Fibroblast of lung (primary cell): ENCODE data around the gene MCTP1. TPM values are rescaled to one million over a fixed set of nuclear protein-coding genes. Genes with fewer than 3 reads are reported as not detected.
"Not testable (repeated sequence)": the region's sequence is repeated elsewhere in the genome, so short reads cannot be mapped to it uniquely, and the experiment has no call there.

ENCODE experiments used
- DNase-seq, 2 donors: peaks; one replicate each; pipeline versions ENCODE4 v3.0.0 to v3.0.0-alpha.2; 2010; ENCODE audit warnings: low read depth in 2 of 2
- H2AFZ ChIP-seq: 2 replicates; pipeline ENCODE4 v1.5.1; 2012; ENCODE audit warnings: low read length, control low read depth, inconsistent platforms
- H3K27ac ChIP-seq: 2 replicates; pipeline ENCODE4 v1.5.1; 2011; ENCODE audit warnings: low read length, control low read depth; ENCODE audit not compliant: insufficient read depth
- H3K27me3 ChIP-seq: 2 replicates; pipeline ENCODE4 v1.5.1; 2011; ENCODE audit warnings: mild to moderate bottlenecking, low read length; ENCODE audit not compliant: control insufficient read depth, insufficient read depth
- H3K36me3 ChIP-seq: 2 replicates; pipeline ENCODE4 v1.5.1; 2011; ENCODE audit warnings: low read length; ENCODE audit not compliant: control insufficient read depth, insufficient read depth
- H3K4me1 ChIP-seq: 2 replicates; pipeline ENCODE4 v1.5.1; 2011; ENCODE audit warnings: low read length; ENCODE audit not compliant: control insufficient read depth, insufficient read depth; ENCODE audit errors: extremely low read depth
- H3K4me2 ChIP-seq: 2 replicates; pipeline ENCODE4 v1.5.1; 2011; ENCODE audit warnings: low read length, control low read depth; ENCODE audit not compliant: insufficient read depth; ENCODE audit errors: extremely low read depth
- H3K4me3 ChIP-seq, 4 experiments: fragments of 200-600 bp in 1 of 4; sonication (generic) in 1 of 4; replicated peaks in 1 of 4; 2 replicates each; pipeline ENCODE4 v1.5.1; 2011 to 2016; ENCODE audit warnings: low read length in 4 of 4, low read depth in 3 of 4, mild to moderate bottlenecking in 3 of 4, control low read depth in 2 of 4, inconsistent platforms in 1 of 4, mixed read lengths in 1 of 4; ENCODE audit not compliant: insufficient read depth in 1 of 4; ENCODE audit errors: control extremely low read depth in 1 of 4
- H3K79me2 ChIP-seq: 2 replicates; pipeline ENCODE4 v1.5.1; 2012; ENCODE audit warnings: mild to moderate bottlenecking, low read length, inconsistent platforms; ENCODE audit not compliant: control insufficient read depth, insufficient read depth
- H3K9ac ChIP-seq: 2 replicates; pipeline ENCODE4 v1.5.1; 2011; ENCODE audit warnings: mild to moderate bottlenecking, low read length, control low read depth; ENCODE audit not compliant: insufficient read depth
- H3K9me3 ChIP-seq: 2 replicates; pipeline ENCODE4 v1.5.1; 2012; ENCODE audit warnings: low read depth, low read length; ENCODE audit not compliant: control insufficient read depth, insufficient read depth
- H4K20me1 ChIP-seq: 2 replicates; pipeline ENCODE4 v1.5.1; 2011; ENCODE audit warnings: low read length; ENCODE audit not compliant: control insufficient read depth, insufficient read depth; ENCODE audit errors: extremely low read depth
- EZH2 ChIP-seq: IDR thresholded peaks from 2 replicates; pipeline ENCODE4 v1.5.1; 2012; ENCODE audit warnings: low read length, control low read depth, mild to moderate bottlenecking; ENCODE audit errors: missing control alignments
- polyA plus RNA-seq, 2 donors: library from polyadenylated mRNA; depleted of rRNA in 1 of 2; stranded (reverse) in 1 of 2; unstranded in 1 of 2; fragments of >200 nt; gene quantifications; 2 replicates each; pipeline ENCODE4 v1.2.1, GENCODE V29; 2011 to 2012; ENCODE audit warnings: missing spikeins in 1 of 2
- total RNA-seq: library from RNA; depleted of rRNA; stranded (reverse); fragments of >200 nt; gene quantifications from 2 replicates; pipeline ENCODE4 v1.2.1, GENCODE V29; 2014
- TF ChIP-seq, protein P1 (sequence below), 2 donors: IDR thresholded peaks in 1 of 2; conservative IDR thresholded peaks in 1 of 2; 1 replicate in 1 of 2; 2 replicates in 1 of 2; pipeline ENCODE4 v1.5.1; 2011 to 2012; ENCODE audit warnings: low read length in 2 of 2, control low read depth in 1 of 2, inconsistent platforms in 1 of 2, low read depth in 1 of 2, mild to moderate bottlenecking in 1 of 2

The MCTP1 gene
- total and polyA plus RNA-seq, 2 donors (not counting 1 experiment from before 2014, with no cell fraction given) = 0.78 to 7.9 TPM

DNA sequence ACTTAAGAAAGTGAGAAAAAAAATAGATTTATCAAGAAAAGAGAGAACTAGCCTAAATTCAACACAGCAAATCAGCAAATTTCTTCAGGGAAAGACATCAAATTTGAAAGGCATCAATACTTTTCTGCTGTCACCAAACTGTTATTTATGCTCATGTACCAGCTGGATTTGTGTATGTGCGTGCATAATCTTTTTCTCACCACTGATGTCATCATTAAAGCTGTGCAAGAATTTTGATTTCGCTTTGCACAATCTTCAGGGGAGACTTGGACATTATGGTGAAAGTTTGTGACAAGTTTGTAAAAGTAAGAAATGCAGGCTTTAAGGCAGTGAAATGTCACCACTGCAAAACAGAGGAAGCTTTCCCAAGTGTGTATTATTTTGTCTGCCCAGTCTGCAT is 451.0 kb downstream of the MCTP1 start:
- Histone ChIP-seq H2AFZ (no peak overlapping the region), H3K36me3 (no peaks in the 10 kb centered on the region), H3K79me2 (no peaks in the 10 kb centered on the region), H3K9ac (no peak overlapping the region), H3K27me3 (no peaks in the 10 kb centered on the region), H3K4me1 (no peaks in the 10 kb centered on the region), H3K27ac (no peak overlapping the region), H4K20me1 (no peaks in the 10 kb centered on the region), H3K4me3 (no peak overlapping the region), H3K4me2 (no peak overlapping the region), H3K9me3 (no peaks in the 10 kb centered on the region)
- DNase-seq = no peak
- TF ChIP-seq, protein P1, sequence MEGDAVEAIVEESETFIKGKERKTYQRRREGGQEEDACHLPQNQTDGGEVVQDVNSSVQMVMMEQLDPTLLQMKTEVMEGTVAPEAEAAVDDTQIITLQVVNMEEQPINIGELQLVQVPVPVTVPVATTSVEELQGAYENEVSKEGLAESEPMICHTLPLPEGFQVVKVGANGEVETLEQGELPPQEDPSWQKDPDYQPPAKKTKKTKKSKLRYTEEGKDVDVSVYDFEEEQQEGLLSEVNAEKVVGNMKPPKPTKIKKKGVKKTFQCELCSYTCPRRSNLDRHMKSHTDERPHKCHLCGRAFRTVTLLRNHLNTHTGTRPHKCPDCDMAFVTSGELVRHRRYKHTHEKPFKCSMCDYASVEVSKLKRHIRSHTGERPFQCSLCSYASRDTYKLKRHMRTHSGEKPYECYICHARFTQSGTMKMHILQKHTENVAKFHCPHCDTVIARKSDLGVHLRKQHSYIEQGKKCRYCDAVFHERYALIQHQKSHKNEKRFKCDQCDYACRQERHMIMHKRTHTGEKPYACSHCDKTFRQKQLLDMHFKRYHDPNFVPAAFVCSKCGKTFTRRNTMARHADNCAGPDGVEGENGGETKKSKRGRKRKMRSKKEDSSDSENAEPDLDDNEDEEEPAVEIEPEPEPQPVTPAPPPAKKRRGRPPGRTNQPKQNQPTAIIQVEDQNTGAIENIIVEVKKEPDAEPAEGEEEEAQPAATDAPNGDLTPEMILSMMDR (conservative IDR thresholded peaks at IDR 0.05 in 1 of 2, IDR thresholded peaks at IDR 0.05 in 1 of 2; ENCODE audit: low read depth in 1 of 2, low read length in 2 of 2) = no peak

DNA sequence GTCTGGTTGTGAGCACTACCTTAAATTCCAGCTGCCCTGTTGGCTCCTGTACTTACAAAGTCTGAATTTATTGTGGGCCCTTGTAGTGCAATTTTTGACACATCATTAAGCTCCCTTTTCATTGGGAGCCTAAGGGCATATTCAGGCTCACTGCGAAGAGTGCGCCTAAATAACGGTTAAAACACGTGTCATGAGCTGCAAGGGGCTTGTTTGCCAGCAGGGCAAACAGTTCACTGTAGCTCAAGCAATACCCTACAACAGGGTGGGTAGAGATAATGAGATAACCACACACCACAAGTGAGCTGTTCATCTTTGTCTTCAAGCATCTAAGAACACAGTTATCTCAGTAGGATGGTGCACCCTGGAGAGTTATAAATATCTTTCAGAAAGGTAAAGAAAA is 452.2 kb downstream of the MCTP1 start:
- no peaks in the 10 kb centered on the region for H3K36me3 ChIP-seq
- no peak overlapping the region for H2AFZ ChIP-seq
- no peaks in the 10 kb centered on the region for H3K9me3 ChIP-seq
- no peaks in the 10 kb centered on the region for H3K79me2 ChIP-seq
- H3K9ac ChIP-seq = no peak overlapping the region
- TF ChIP-seq, protein P1 (conservative IDR thresholded peaks at IDR 0.05 in 1 of 2, IDR thresholded peaks at IDR 0.05 in 1 of 2; ENCODE audit: low read depth in 1 of 2, low read length in 2 of 2) = no peak
- TF ChIP-seq EZH2 = no peak
- no peak overlapping the region for H3K4me2 ChIP-seq
- H3K4me1 ChIP-seq = no peaks in the 10 kb centered on the region
- H3K27me3 ChIP-seq = no peaks in the 10 kb centered on the region
- no peaks in the 10 kb centered on the region for H4K20me1 ChIP-seq
- no peak overlapping the region for H3K27ac ChIP-seq
- no peak overlapping the region for H3K4me3 ChIP-seq
- no peak for DNase-seq

DNA sequence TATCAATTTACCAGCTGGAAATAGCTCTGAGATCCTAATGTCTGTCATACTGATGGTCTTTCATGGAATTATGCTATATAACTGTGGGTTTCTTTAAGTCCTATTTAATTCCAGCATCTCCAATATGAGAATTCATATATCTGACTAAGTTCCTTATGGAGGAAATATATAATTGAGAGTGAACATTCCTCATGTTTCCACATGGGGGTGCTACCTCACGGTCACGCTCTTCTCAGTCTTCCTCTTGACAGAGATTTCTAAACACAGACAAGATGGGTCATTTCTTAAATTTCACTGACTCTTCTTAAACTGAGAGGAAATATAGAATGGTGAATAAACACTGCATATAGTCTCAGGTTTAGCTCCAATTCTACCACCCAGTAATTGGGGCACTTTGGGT is 454.4 kb downstream of the MCTP1 start:
- TF ChIP-seq EZH2 = no peak
- TF ChIP-seq, protein P1 (conservative IDR thresholded peaks at IDR 0.05 in 1 of 2, IDR thresholded peaks at IDR 0.05 in 1 of 2; ENCODE audit: low read depth in 1 of 2, low read length in 2 of 2) = peak in 1 of 2 donors; percentile 40
- H2AFZ ChIP-seq = no peak overlapping the region
- H3K36me3 ChIP-seq = no peaks in the 10 kb centered on the region
- H3K4me3 ChIP-seq = no peak overlapping the region
- H3K4me2 ChIP-seq = no peak overlapping the region
- no peaks in the 10 kb centered on the region for H4K20me1 ChIP-seq
- H3K9me3 ChIP-seq = no peaks in the 10 kb centered on the region
- H3K4me1 ChIP-seq = no peaks in the 10 kb centered on the region
- peak in 1 of 2 donors; percentile 10 for DNase-seq
- no peak overlapping the region for H3K9ac ChIP-seq
- H3K27me3 ChIP-seq = no peaks in the 10 kb centered on the region
- H3K27ac ChIP-seq = no peak overlapping the region
- no peaks in the 10 kb centered on the region for H3K79me2 ChIP-seq

DNA sequence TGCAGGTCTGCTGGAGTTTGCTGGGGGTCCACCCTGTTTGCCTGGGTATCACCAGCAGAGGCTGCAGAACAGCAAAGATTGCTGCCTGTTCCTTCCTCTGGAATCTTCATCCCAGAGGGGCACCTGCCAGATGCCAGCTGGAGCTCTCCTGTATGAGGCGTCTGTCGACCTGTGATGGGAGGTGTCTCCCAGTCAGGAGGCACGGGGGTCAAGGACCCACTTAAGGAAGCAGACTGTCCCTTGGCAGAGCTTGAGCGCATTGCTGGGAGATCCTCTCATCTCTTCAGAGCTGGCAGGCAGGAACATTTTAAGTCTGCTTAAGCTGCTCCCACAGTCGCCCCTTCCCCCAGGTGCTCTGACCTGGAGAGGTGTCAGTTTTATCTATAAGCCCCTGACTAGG is 456.7 kb downstream of the MCTP1 start:
- DNase-seq, H2AFZ ChIP-seq, H3K4me2 ChIP-seq, H3K4me3 ChIP-seq, H3K36me3 ChIP-seq, H3K4me1 ChIP-seq, H3K79me2 ChIP-seq, H3K9me3 ChIP-seq, H3K9ac ChIP-seq, H4K20me1 ChIP-seq, H3K27me3 ChIP-seq, H3K27ac ChIP-seq: not testable (repeated sequence)
